ENCODE results near the gene ZNF679.
"Not testable (repeated sequence)": the region's sequence is repeated elsewhere in the genome, so short reads cannot be mapped to it uniquely, and the experiment has no call there.

The ZNF679 gene

DNA sequence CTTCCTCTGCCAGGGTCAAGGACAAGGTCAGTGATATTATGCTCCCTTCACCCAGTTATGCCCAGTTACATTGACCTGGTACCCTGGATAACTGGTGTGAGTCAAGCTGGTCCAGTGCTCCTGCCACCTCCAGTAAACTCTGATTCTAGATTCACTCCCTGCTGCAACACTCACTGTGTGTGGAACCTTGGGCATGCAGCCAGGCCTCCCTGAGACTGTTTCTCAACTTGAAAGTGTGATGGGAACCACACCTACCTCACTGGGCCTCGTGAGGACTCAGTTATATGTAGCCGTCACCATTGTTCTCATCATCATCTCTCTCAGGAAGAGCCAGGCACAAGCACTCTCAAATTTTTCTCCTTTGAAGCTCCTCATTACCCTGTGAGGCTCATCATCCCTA is 84.6 kb downstream of the ZNF679 start:
- DNase-seq, result no peak

- peak; percentile 91 for DNase-seq
Measured at GRCh38 chr7:64313740-64314491, 85.6 kb downstream of the ZNF679 start, which contains the start of gene ZNF736. ZNF736 (plus strand) TSS chr7:64313961; CDS start chr7:64314151, 190 bp downstream.

DNA sequence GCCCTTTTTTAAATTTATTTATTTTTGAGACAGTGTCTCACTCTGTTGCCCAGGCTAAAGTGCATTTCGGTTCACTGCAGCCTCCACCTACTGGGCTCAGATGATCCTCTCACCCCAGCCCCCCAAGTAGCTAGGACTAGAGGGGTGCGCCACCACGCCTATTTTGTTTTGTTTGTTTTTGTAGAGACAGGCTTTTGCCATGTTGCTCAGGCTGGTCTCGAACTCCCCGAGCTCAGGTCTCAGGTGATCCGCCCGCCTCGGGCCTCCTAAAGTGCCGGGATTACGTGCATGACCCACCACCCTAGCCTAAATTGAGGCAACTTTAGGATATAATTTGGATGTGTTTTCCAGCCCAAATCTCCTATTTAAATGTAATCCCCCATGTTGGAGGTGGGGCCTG is 86.3 kb downstream of the ZNF679 start:
- DNase-seq, result no peak

- DNase-seq, result not testable (repeated sequence)
Measured at GRCh38 chr7:64316031-64316742, 87.9 kb downstream of the ZNF679 start.

Measured in right forelimb (tissue), 1 donor.